ENCODE results near the gene PCDH9. TPM values are rescaled to one million over a fixed set of nuclear protein-coding genes. Genes with fewer than 3 reads are reported as not detected.

The PCDH9 gene
- total RNA-seq, 4 donors from 2014 or later, result 0.37 to 2.4 (median 1.5) TPM

- Histone ChIP-seq H3K27me3 (no peaks in the 10 kb centered on the region), H3K36me3 (no peaks in the 10 kb centered on the region), H3K4me1 (peaks cover 0 to 7% (median 0%) of the 10 kb centered on the region in 4 donors), H3K4me3 (no peak overlapping the region), H3K9me3 (no peaks in the 10 kb centered on the region), H3K27ac (no peak overlapping the region)
- 63 to 78% methylated on average over 5 of the region's 5 CpGs for WGBS, 2 donors (ENCODE audit: low coverage in 1 of 2)
- TF ChIP-seq, protein P1, sequence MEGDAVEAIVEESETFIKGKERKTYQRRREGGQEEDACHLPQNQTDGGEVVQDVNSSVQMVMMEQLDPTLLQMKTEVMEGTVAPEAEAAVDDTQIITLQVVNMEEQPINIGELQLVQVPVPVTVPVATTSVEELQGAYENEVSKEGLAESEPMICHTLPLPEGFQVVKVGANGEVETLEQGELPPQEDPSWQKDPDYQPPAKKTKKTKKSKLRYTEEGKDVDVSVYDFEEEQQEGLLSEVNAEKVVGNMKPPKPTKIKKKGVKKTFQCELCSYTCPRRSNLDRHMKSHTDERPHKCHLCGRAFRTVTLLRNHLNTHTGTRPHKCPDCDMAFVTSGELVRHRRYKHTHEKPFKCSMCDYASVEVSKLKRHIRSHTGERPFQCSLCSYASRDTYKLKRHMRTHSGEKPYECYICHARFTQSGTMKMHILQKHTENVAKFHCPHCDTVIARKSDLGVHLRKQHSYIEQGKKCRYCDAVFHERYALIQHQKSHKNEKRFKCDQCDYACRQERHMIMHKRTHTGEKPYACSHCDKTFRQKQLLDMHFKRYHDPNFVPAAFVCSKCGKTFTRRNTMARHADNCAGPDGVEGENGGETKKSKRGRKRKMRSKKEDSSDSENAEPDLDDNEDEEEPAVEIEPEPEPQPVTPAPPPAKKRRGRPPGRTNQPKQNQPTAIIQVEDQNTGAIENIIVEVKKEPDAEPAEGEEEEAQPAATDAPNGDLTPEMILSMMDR (IDR thresholded peaks at IDR 0.05), result no peak
- TF ChIP-seq POLR2AphosphoS5 (IDR thresholded peaks at IDR 0.05) (no peak), POLR2A (IDR thresholded peaks at IDR 0.05) (no peak), EP300 (IDR thresholded peaks at IDR 0.05; ENCODE audit: low read depth) (no peak)
- in situ Hi-C loops (cut with MboI; ENCODE audit: low pct_ligation_motif_present in 1 of 4, low pct_unique_long_range_greater_than_20kb in 1 of 4, low sequenced_read_pairs in 3 of 4) (no loop called here), intact Hi-C loops (cut with DNase I; ENCODE audit: low total_unique reads) (no loop called here)
- DNase-seq, result no peak
Observed at GRCh38 chr13:66348745-66349690, 881.1 kb downstream of the PCDH9 start.

- Histone ChIP-seq H3K27ac (no peak overlapping the region), H3K27me3 (no peaks in the 10 kb centered on the region), H3K9me3 (no peaks in the 10 kb centered on the region), H3K4me1 (no peaks in the 10 kb centered on the region), H3K36me3 (no peaks in the 10 kb centered on the region), H3K4me3 (no peak overlapping the region)
- 78 to 88% methylated on average over 4 of the region's 4 CpGs for WGBS, 2 donors (ENCODE audit: low coverage in 1 of 2)
- in situ Hi-C loops (cut with MboI; ENCODE audit: low pct_ligation_motif_present in 1 of 4, low pct_unique_long_range_greater_than_20kb in 1 of 4, low sequenced_read_pairs in 3 of 4) (no loop called here), intact Hi-C loops (cut with DNase I; ENCODE audit: low total_unique reads) (no loop called here)
- TF ChIP-seq POLR2A (IDR thresholded peaks at IDR 0.05) (no peak), POLR2AphosphoS5 (IDR thresholded peaks at IDR 0.05) (no peak), EP300 (IDR thresholded peaks at IDR 0.05; ENCODE audit: low read depth) (no peak)
- TF ChIP-seq, protein P1 (IDR thresholded peaks at IDR 0.05), result no peak
- DNase-seq, result no peak
Observed at GRCh38 chr13:66347486-66348117, 882.5 kb downstream of the PCDH9 start.

GRCh38 chr13:66345971-66346370, 884.2 kb downstream of the PCDH9 start:
- H3K9me3 ChIP-seq, result no peaks in the 10 kb centered on the region
- no peaks in the 10 kb centered on the region for H3K4me1 ChIP-seq
- in situ Hi-C loops (cut with MboI; ENCODE audit: low pct_ligation_motif_present in 1 of 4, low pct_unique_long_range_greater_than_20kb in 1 of 4, low sequenced_read_pairs in 3 of 4), result no loop called here
- intact Hi-C loops (cut with DNase I; ENCODE audit: low total_unique reads), result no loop called here
- no peaks in the 10 kb centered on the region for H3K36me3 ChIP-seq
- H3K27ac ChIP-seq, result no peak overlapping the region
- DNase-seq, result no peak
- TF ChIP-seq EP300 (IDR thresholded peaks at IDR 0.05; ENCODE audit: low read depth) (no peak), POLR2AphosphoS5 (IDR thresholded peaks at IDR 0.05) (no peak), POLR2A (IDR thresholded peaks at IDR 0.05) (no peak)
- TF ChIP-seq, protein P1 (IDR thresholded peaks at IDR 0.05), result no peak
- no peak overlapping the region for H3K4me3 ChIP-seq
- H3K27me3 ChIP-seq, result no peaks in the 10 kb centered on the region
- WGBS, 2 donors (ENCODE audit: low coverage in 1 of 2), result 84 to 86% methylated on average over 8 of the region's 8 CpGs

DNA sequence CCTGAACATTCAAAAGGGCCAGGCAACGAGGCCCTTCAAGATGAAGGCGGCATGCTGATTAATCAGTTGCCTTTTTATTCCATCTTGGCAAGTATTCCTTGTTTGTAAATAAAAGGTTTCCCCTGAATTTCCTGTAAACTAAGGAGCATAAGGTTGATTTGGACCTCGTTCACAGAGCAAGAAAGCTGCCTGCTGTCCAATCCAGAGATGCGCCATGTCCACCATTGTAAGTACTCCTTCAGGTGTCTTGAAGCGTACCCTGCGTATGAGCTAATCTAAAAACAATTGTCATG, 884.7 kb downstream of the PCDH9 start:
- DNase-seq, result no peak
- no peak for TF ChIP-seq EP300 (IDR thresholded peaks at IDR 0.05; ENCODE audit: low read depth)
- no peak for TF ChIP-seq POLR2A (IDR thresholded peaks at IDR 0.05)
- no peak for TF ChIP-seq POLR2AphosphoS5 (IDR thresholded peaks at IDR 0.05)
- TF ChIP-seq, protein P1 (IDR thresholded peaks at IDR 0.05), result no peak
- Histone ChIP-seq H3K4me1 (no peaks in the 10 kb centered on the region), H3K36me3 (no peaks in the 10 kb centered on the region), H3K27ac (no peak overlapping the region), H3K9me3 (no peaks in the 10 kb centered on the region), H3K4me3 (no peak overlapping the region), H3K27me3 (no peaks in the 10 kb centered on the region)
- in situ Hi-C loops (cut with MboI; ENCODE audit: low pct_ligation_motif_present in 1 of 4, low pct_unique_long_range_greater_than_20kb in 1 of 4, low sequenced_read_pairs in 3 of 4), result no loop called here
- intact Hi-C loops (cut with DNase I; ENCODE audit: low total_unique reads), result no loop called here
- 84 to 88% methylated on average over 5 to 6 of the region's 6 CpGs for WGBS, 2 donors (ENCODE audit: low coverage in 1 of 2)
